HepG2 (cell line): ENCODE measurements around the gene PCSK2. TPM values are rescaled to one million over a fixed set of nuclear protein-coding genes. Genes with fewer than 3 reads are reported as not detected.

Source experiments
- ATF4 ChIP-seq, 2 experiments: fragments of 450-650 bp in 1 of 2; sonication (generic) in 1 of 2; formaldehyde crosslinking; IDR thresholded peaks; 2 replicates each; pipeline versions ENCODE4 v1.5.0 to v1.8.0; 2020 to 2022; ENCODE audit warnings: mild to moderate bottlenecking in 1 of 2, missing genetic modification reagents in 1 of 2
- CCDC6 ChIP-seq: sonication (generic); formaldehyde crosslinking; IDR thresholded peaks from 2 replicates; pipeline ENCODE4 v1.8.1; 2022; ENCODE audit warnings: mild to moderate bottlenecking, missing genetic modification reagents, moderate library complexity
- FOXC1 ChIP-seq: sonication (generic); formaldehyde crosslinking; IDR thresholded peaks from 2 replicates; pipeline ENCODE4 v1.8.0; 2022; ENCODE audit warnings: mild to moderate bottlenecking, missing genetic modification reagents, borderline replicate concordance
- FOXP1 ChIP-seq, 2 experiments: fragments of 450-650 bp in 1 of 2; IDR thresholded peaks; 2 replicates each; pipeline ENCODE4 v1.6.1; 2017 to 2018; ENCODE audit warnings: antibody characterized with exemption in 1 of 2
- GABPB1 ChIP-seq: IDR thresholded peaks from 2 replicates; pipeline ENCODE4 v1.6.1; 2016; ENCODE audit warnings: mild to moderate bottlenecking, missing genetic modification reagents, moderate library complexity, missing compliant biosample characterization
- GATA4 ChIP-seq: sonication (generic); IDR thresholded peaks from 2 replicates; pipeline ENCODE4 v1.6.1; 2016; ENCODE audit warnings: antibody characterized with exemption, low read depth, borderline replicate concordance
- GATAD2A ChIP-seq: IDR thresholded peaks from 2 replicates; pipeline ENCODE4 v1.6.1; 2016
- HNRNPL ChIP-seq: fragments of 200-400 bp; formaldehyde crosslinking; IDR thresholded peaks from 2 replicates; pipeline ENCODE4 v1.6.1; 2017; ENCODE audit warnings: mild to moderate bottlenecking, low read depth, low read length
- NFIC ChIP-seq: IDR thresholded peaks from 2 replicates; pipeline ENCODE4 v1.6.1; 2012; ENCODE audit warnings: mild to moderate bottlenecking, low read length, inconsistent platforms
- PRPF4 ChIP-seq: fragments of 200-400 bp; formaldehyde crosslinking; IDR thresholded peaks from 2 replicates; pipeline ENCODE4 v1.6.1; 2016; ENCODE audit warnings: low read length, low read depth; ENCODE audit not compliant: poor library complexity, severe bottlenecking
- SIN3B ChIP-seq: fragments of 150-350 bp; IDR thresholded peaks from 2 replicates; pipeline ENCODE4 v1.6.1; 2014; ENCODE audit warnings: low read length
- THAP9 ChIP-seq: sonication (generic); formaldehyde crosslinking; IDR thresholded peaks from 2 replicates; pipeline ENCODE4; 2020; ENCODE audit warnings: missing genetic modification reagents, mild to moderate bottlenecking, borderline replicate concordance
- ZBTB14 ChIP-seq: sonication (generic); formaldehyde crosslinking; IDR thresholded peaks from 2 replicates; pipeline ENCODE4 v1.4.0; 2020; ENCODE audit warnings: missing genetic modification reagents
- ZFAT ChIP-seq: sonication (generic); formaldehyde crosslinking; conservative IDR thresholded peaks from 2 replicates; pipeline ENCODE4 v1.8.1; 2023; ENCODE audit warnings: missing genetic modification reagents, inconsistent platforms
- ZFP36L1 ChIP-seq: sonication (generic); formaldehyde crosslinking; IDR thresholded peaks from 2 replicates; pipeline ENCODE4 v1.8.0; 2022; ENCODE audit warnings: mild to moderate bottlenecking, missing genetic modification reagents, moderate library complexity
- ZFP62 ChIP-seq: sonication (generic); formaldehyde crosslinking; IDR thresholded peaks from 2 replicates; pipeline ENCODE4 v1.4.0; 2020; ENCODE audit warnings: missing genetic modification reagents
- ZGPAT ChIP-seq: IDR thresholded peaks from 2 replicates; pipeline ENCODE4 v1.6.1; 2016; ENCODE audit warnings: mild to moderate bottlenecking
- ZNF143 ChIP-seq: sonication (generic); formaldehyde crosslinking; IDR thresholded peaks from 2 replicates; pipeline ENCODE4 v1.4.0; 2020; ENCODE audit warnings: missing genetic modification reagents
- ZNF225 ChIP-seq: sonication (generic); formaldehyde crosslinking; IDR thresholded peaks from 2 replicates; pipeline ENCODE4 v1.4.0; 2020; ENCODE audit warnings: mild to moderate bottlenecking, missing genetic modification reagents
- ZNF350 ChIP-seq: sonication (generic); formaldehyde crosslinking; IDR thresholded peaks from 2 replicates; pipeline ENCODE4 v1.4.0; 2020; ENCODE audit warnings: mild to moderate bottlenecking, low read depth, missing genetic modification reagents, borderline replicate concordance
- ZNF430 ChIP-seq: sonication (generic); formaldehyde crosslinking; IDR thresholded peaks from 2 replicates; pipeline ENCODE4 v1.9.0; 2021; ENCODE audit warnings: mild to moderate bottlenecking, missing genetic modification reagents
- ZNF441 ChIP-seq: sonication (generic); formaldehyde crosslinking; IDR thresholded peaks from 2 replicates; pipeline ENCODE4 v1.7.0; 2021; ENCODE audit warnings: missing genetic modification reagents, borderline replicate concordance
- ZNF879 ChIP-seq: sonication (generic); formaldehyde crosslinking; IDR thresholded peaks from 2 replicates; pipeline ENCODE4 v1.8.1; 2023; ENCODE audit warnings: missing genetic modification reagents
- ZNF891 ChIP-seq: sonication (generic); formaldehyde crosslinking; IDR thresholded peaks from 2 replicates; pipeline ENCODE4 v1.5.0; 2020; ENCODE audit warnings: mild to moderate bottlenecking, missing genetic modification reagents
- polyA plus RNA-seq, 8 experiments: library from polyadenylated mRNA; depleted of rRNA in 3 of 8; stranded (reverse) in 7 of 8; unstranded in 1 of 8; fragments of >200 nt; fragmentation: Illumina TruSeq in 4 of 8; extraction: Trizol in 4 of 8; gene quantifications; 2 replicates each; pipeline versions ENCODE4 v1.2.1 to v1.2.3, GENCODE V29; 2011 to 2016; ENCODE audit warnings: low read depth in 4 of 8, missing spikeins in 1 of 8, mixed read lengths in 1 of 8; ENCODE audit not compliant: insufficient read depth in 1 of 8
- total RNA-seq, 5 experiments: library from RNA; depleted of rRNA; stranded (reverse); fragments of >200 nt; fragmentation: Illumina TruSeq; extraction: Trizol; gene quantifications; 2 replicates each; pipeline ENCODE4 v1.2.3, GENCODE V29; 2016; ENCODE audit warnings: low read depth in 1 of 5

The PCSK2 gene
- total and polyA plus RNA-seq, 2 of the 13 experiments (the other 11 are each of a cell fraction or from before 2014, with no cell fraction given) = not detected

- 0 out of 2 replicates have a peak, but pooled peaks have one; percentile 8 for TF ChIP-seq ZFP62 (CRISPR knock-in tag)
- no peak for TF ChIP-seq GATA4
- no peak for TF ChIP-seq ZNF430 (CRISPR knock-in tag)
- TF ChIP-seq GATAD2A (CRISPR knock-in tag) = 0 out of 2 replicates have a peak, but pooled peaks have one; percentile 11
- TF ChIP-seq ZFAT = 0 out of 2 replicates have a peak, but pooled peaks have one; percentile 20
- TF ChIP-seq SIN3B = no peak
- TF ChIP-seq ATF4 (CRISPR knock-in tag; IDR thresholded peaks at IDR 0.05) = peak in 1 of 2 experiments; percentile 71; a peak in 1 of 4 replicates
- TF ChIP-seq PRPF4 = no peak
- TF ChIP-seq FOXC1 (CRISPR knock-in tag) = 0 out of 2 replicates have a peak, but pooled peaks have one; percentile 10
- peak; percentile 8; the same call in 1 of the 2 replicates for TF ChIP-seq ZNF891 (CRISPR knock-in tag)
- 0 out of 2 replicates have a peak, but pooled peaks have one; percentile 12 for TF ChIP-seq ZNF350
- no peak for TF ChIP-seq GABPB1 (CRISPR knock-in tag)
- no peak for TF ChIP-seq HNRNPL
- TF ChIP-seq ZNF441 (CRISPR knock-in tag) = no peak
- no peak for TF ChIP-seq ZGPAT (CRISPR knock-in tag)
- no peak for TF ChIP-seq FOXP1 (IDR thresholded peaks at IDR 0.05)
- no peak for TF ChIP-seq FOXP1 (CRISPR knock-in tag; IDR thresholded peaks at IDR 0.05)
- TF ChIP-seq ZNF143 = peak; percentile 24; the same call in 1 of the 2 replicates
- 0 out of 2 replicates have a peak, but pooled peaks have one; percentile 1 for TF ChIP-seq THAP9 (CRISPR knock-in tag)
- TF ChIP-seq ZNF879 (CRISPR knock-in tag) = no peak
- no peak for TF ChIP-seq ZBTB14
- TF ChIP-seq NFIC = no peak
- no peak for TF ChIP-seq CCDC6 (CRISPR knock-in tag)
- 0 out of 2 replicates have a peak, but pooled peaks have one; percentile 12 for TF ChIP-seq ZNF225
- no peak for TF ChIP-seq ZFP36L1 (CRISPR knock-in tag)
Observed at GRCh38 chr20:17505636-17506517, 279.0 kb downstream of the PCSK2 start (continued).
